T-helper 17 cell (primary cell): ENCODE measurements around the gene GFRA1. TPM values are rescaled to one million over a fixed set of nuclear protein-coding genes. Genes with fewer than 3 reads are reported as not detected.

ENCODE experiments used
- ATAC-seq: fragments of 150-1000 bp; cut with Tn5 transposase; 2 replicates; pipeline ENCODE4 v1.10.0; 2021; ENCODE audit warnings: mild to moderate bottlenecking, moderate library complexity
- DNase-seq, 3 donors: peaks; one replicate each; pipeline versions ENCODE4 v3.0.0 to v3.0.0-alpha.2; 2020 to 2021
- H3K9me3 ChIP-seq: one replicate; pipeline ENCODE4 v1.7.0; 2013; ENCODE audit warnings: low read length, mild to moderate bottlenecking; ENCODE audit not compliant: control insufficient read depth, poor library complexity, severe bottlenecking
- H3K27ac Mint-ChIP-seq: one replicate; pipeline ENCODE4 v1.8.0; 2022; ENCODE audit warnings: mild to moderate bottlenecking, moderate library complexity, mixed read lengths
- H3K27me3 Mint-ChIP-seq: one replicate; pipeline ENCODE4 v1.8.0; 2022; ENCODE audit warnings: mixed read lengths
- H3K36me3 Mint-ChIP-seq: one replicate; pipeline ENCODE4 v1.8.0; 2022; ENCODE audit warnings: low read depth, mixed read lengths
- H3K4me1 Mint-ChIP-seq: one replicate; pipeline ENCODE4 v1.8.0; 2022; ENCODE audit warnings: mild to moderate bottlenecking, mixed read lengths
- H3K4me3 Mint-ChIP-seq: one replicate; pipeline ENCODE4 v1.8.0; 2022; ENCODE audit warnings: mild to moderate bottlenecking, moderate library complexity, mixed read lengths
- total RNA-seq, 4 donors: library from RNA in 2 of 4; stranded (reverse) in 2 of 4; gene quantifications; one replicate each; pipeline ENCODE4 v1.2.3 and lab custom pipeline; 2022 to 2026

The GFRA1 gene
- total RNA-seq, 2 donors from 2014 or later, result not detected

- no peaks in the 10 kb centered on the region for H3K9me3 ChIP-seq
- no peaks in the 10 kb centered on the region for H3K4me1 Mint-ChIP-seq
- no peaks in the 10 kb centered on the region for H3K27me3 Mint-ChIP-seq
- ATAC-seq, result no peak
- no peak overlapping the region for H3K27ac Mint-ChIP-seq
- no peaks in the 10 kb centered on the region for H3K36me3 Mint-ChIP-seq
- H3K4me3 Mint-ChIP-seq, result no peak overlapping the region
- DNase-seq, result no peak
These were observed 15.0 kb upstream of the GFRA1 start for GRCh38 chr10:116287906-116288501.

DNA sequence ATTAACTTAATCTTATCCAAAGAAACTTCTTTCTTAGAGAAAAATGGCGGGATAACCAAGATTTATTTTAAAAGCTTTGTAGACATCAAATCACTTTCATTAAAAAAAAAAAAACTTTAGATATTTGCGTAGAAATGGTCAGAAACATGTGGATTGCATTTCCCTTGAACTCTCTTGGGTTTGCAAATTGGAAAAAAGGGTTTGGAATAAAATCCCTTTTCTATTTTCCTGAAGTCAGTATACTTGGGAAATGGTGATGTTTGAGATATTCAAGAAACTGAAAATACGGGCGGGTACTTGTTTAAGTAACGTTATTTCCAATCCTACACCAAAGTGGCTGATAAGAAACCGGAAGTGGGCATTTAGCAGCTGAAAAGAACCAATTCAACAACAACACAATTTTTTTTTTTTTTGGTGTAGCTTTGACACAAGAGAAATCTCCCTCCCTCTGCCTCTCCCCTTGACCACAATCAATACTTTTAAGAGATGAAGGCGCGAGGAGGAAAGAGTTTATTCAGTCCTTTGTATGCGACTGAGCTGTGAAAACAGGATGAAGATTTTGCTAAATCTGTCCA, 13.7 kb upstream of the GFRA1 start:
- H3K27me3 Mint-ChIP-seq, result no peaks in the 10 kb centered on the region
- no peaks in the 10 kb centered on the region for H3K36me3 Mint-ChIP-seq
- H3K9me3 ChIP-seq, result no peaks in the 10 kb centered on the region
- no peak for ATAC-seq
- no peak for DNase-seq
- H3K4me1 Mint-ChIP-seq, result no peaks in the 10 kb centered on the region
- H3K27ac Mint-ChIP-seq, result no peak overlapping the region
- H3K4me3 Mint-ChIP-seq, result no peak overlapping the region

- no peaks in the 10 kb centered on the region for H3K9me3 ChIP-seq
- Mint-ChIP-seq H3K4me3 (no peak overlapping the region), H3K4me1 (no peaks in the 10 kb centered on the region), H3K27me3 (peaks cover 14% of the 10 kb centered on the region), H3K36me3 (no peaks in the 10 kb centered on the region), H3K27ac (no peak overlapping the region)
- DNase-seq, result no peak
- ATAC-seq, result no peak
These were observed 8.8 kb upstream of the GFRA1 start for GRCh38 chr10:116281775-116282174.

DNA sequence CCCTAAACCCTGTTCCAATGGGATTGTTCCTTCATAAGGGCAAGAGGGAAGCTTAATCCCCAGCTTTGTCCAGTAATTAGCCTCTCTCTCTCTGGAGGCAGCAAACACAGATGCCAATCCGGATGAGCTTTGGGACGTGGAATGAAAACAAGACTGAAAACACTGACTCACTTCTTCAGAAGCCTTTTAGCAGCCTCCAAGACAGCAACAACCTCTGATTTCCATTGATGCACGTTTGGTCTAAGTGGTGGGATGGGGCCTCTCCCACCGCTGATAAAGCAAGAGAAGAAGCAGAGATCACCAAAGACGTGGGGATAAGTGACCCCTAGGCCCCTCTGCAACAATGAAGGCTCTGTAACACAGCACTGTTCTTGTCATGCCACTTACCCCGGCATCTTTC, 5.8 kb upstream of the GFRA1 start:
- peaks cover 2% of the 10 kb centered on the region for H3K36me3 Mint-ChIP-seq
- no peak overlapping the region for H3K4me3 Mint-ChIP-seq
- peaks cover under 1% of the 10 kb centered on the region for H3K4me1 Mint-ChIP-seq
- no peak for DNase-seq
- H3K9me3 ChIP-seq, result no peaks in the 10 kb centered on the region
- peaks cover 34% of the 10 kb centered on the region for H3K27me3 Mint-ChIP-seq
- no peak overlapping the region for H3K27ac Mint-ChIP-seq
- no peak for ATAC-seq

DNA sequence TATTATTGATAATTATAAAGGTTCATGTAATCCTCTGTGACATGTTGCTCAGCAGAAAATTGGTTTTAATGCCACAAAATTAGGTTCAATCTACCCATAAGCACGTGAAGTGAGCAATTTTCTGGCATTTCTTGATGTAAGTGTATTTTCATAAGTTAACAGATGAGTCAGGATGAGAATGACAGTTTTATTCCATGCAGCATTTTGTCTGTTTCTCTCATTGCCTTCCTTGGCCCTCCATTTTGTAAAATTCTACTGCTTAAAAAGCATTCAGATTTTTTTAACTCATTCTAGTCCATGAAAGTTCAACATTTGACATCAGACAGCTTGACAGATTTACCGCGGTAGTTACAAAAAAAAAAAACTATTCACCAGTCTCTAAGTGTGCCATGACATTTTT, 4.0 kb upstream of the GFRA1 start:
- peaks cover 43% of the 10 kb centered on the region for H3K27me3 Mint-ChIP-seq
- ATAC-seq (no peak), DNase-seq (no peak)
- peaks cover 5% of the 10 kb centered on the region for H3K36me3 Mint-ChIP-seq
- H3K27ac Mint-ChIP-seq, result no peak overlapping the region
- peaks cover 4% of the 10 kb centered on the region for H3K4me1 Mint-ChIP-seq
- no peaks in the 10 kb centered on the region for H3K9me3 ChIP-seq
- H3K4me3 Mint-ChIP-seq, result no peak overlapping the region

DNA sequence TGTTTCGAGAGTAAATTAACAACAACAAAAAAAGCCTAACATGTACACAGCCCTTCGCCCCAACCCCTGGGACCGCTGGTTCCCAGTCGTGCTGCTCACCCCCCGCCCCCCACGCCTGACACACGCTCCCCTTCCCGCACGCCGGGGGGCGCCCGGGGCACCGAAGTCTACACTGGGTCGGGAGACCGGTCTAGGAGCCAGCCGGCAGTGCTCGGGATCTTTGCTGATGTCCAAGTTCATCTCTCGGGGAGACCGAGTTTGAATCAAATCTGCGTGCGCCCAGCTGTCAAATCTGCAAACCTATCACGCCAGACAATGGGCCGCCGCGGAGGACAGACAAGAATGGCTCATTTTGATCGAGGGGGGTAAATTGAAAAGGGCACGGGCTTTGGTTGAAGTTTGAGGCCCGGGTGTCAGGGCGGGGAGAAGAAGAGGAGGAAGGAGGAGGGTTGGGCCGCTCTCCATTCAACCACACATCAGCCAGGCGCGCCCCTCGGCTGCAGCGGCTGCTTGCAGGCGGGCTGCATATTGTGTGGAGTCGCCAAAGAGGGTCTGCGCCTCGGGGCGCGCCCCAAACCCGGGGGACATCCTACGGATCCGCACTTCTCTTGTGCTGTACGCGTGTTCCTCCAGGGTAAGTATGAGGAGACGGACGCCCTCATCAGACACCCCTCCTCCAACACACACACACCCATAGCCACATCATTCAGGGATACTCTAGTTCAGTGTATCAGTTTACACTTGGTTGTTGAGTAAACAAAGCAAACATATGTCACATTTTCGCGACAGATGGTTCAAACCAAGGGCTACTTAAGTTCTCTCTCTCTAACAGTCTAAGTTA, 1.3 kb upstream of the GFRA1 start:
- H3K4me3 Mint-ChIP-seq, result peak overlapping the region; percentile 85
- no peaks in the 10 kb centered on the region for H3K9me3 ChIP-seq
- ATAC-seq (no peak), DNase-seq (no peak)
- H3K4me1 Mint-ChIP-seq, result peaks cover 4% of the 10 kb centered on the region
- peaks cover 5% of the 10 kb centered on the region for H3K36me3 Mint-ChIP-seq
- H3K27me3 Mint-ChIP-seq, result peaks cover 61% of the 10 kb centered on the region
- H3K27ac Mint-ChIP-seq, result no peak overlapping the region

DNA sequence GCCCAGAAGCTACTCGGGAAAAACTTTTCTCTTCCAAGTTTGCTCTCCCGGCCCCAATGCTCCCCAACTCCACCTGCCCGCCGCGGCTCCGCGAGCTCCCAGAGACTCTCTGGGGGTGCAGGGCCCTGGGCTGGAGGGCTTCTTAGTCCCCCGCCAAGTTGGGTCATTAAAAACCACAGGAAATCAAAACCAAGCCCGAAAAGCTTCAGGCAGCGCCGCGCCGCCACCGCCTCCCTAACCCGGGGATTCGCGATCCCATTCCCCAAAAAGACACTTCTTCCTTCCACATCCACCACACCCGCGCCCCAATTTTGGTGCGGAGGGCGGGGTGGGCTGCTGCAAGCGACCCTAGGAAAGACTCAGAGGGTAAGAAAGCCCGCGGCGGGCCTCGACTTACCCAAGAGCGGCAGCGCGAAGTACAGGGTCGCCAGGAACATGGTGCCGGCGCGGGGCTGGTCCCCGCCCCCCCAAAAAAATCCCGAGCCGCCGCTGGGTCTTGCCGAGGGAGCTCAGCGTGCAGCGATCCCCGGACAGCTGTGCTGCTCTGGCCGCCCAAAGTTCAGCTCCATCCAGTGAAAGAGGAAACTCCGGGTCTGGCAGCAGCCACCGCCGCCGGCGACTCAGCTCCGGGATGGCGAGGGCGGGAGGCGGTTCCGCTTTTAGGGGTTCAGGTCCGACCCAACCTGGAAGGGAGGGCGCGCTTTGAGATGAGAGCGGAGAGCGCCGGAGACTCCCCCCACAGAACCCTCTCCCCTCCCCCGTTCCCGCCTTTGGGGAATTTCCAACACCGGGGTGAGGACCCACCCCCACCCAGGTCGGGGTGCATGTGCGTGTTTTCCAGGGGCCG, 1.2 kb downstream of the GFRA1 start:
- H3K36me3 Mint-ChIP-seq, result peaks cover 5% of the 10 kb centered on the region

GRCh38 chr10:116270771-116271592, 2.0 kb downstream of the GFRA1 start:
- no peak overlapping the region for H3K4me3 Mint-ChIP-seq
- H3K27me3 Mint-ChIP-seq, result peaks cover 56% of the 10 kb centered on the region
- no peaks in the 10 kb centered on the region for H3K9me3 ChIP-seq
- peaks cover 4% of the 10 kb centered on the region for H3K4me1 Mint-ChIP-seq
- DNase-seq (no peak), ATAC-seq (no peak)
- H3K36me3 Mint-ChIP-seq, result peaks cover 5% of the 10 kb centered on the region
- no peak overlapping the region for H3K27ac Mint-ChIP-seq

More for the DNA sequence above, 1.2 kb downstream of the GFRA1 start:
- Mint-ChIP-seq H3K4me3 (no peak overlapping the region), H3K4me1 (peaks cover 4% of the 10 kb centered on the region), H3K27ac (no peak overlapping the region), H3K27me3 (peaks cover 59% of the 10 kb centered on the region)
- no peak for DNase-seq
- no peaks in the 10 kb centered on the region for H3K9me3 ChIP-seq
- ATAC-seq, result no peak

DNA sequence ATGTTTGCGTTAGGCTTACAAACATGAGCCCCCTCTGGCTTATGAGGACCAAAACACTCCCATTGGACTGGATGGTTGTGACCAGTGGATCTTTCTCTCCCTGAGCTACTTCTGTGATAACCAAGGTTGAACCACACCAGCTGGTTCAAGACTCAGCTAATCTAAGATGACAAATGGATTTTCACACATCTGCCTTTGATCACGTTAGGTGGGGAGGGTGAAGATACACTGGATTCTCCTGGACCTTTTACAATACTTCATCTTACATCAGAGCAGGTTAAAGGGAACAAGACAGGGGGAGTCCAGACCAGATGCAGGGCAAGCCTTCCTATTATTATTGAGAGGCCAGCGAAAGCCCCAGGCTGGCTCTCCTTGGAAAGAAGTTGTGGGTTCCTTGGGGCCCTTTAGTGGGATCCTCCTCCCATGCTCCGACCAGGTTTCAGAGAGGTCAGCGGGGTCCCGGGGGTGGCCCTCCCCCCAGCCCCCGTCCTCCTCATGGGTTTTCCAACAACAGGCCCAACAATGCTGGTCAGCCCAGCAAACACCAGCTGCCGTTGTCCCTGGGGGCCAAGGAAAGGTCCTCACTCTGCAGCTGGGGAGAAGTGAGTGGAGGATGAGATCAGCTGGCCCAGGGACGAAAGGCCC, 2.8 kb downstream of the GFRA1 start:
- H3K9me3 ChIP-seq, result no peaks in the 10 kb centered on the region
- ATAC-seq, result no peak
- no peak overlapping the region for H3K4me3 Mint-ChIP-seq
- H3K27me3 Mint-ChIP-seq, result peaks cover 52% of the 10 kb centered on the region
- H3K27ac Mint-ChIP-seq, result no peak overlapping the region
- no peak for DNase-seq
- H3K36me3 Mint-ChIP-seq, result peaks cover 5% of the 10 kb centered on the region
- H3K4me1 Mint-ChIP-seq, result peaks cover 4% of the 10 kb centered on the region

- ATAC-seq (no peak), DNase-seq (no peak)
- Mint-ChIP-seq H3K36me3 (peaks cover 4% of the 10 kb centered on the region), H3K27me3 (peaks cover 46% of the 10 kb centered on the region), H3K4me1 (peaks cover 4% of the 10 kb centered on the region), H3K4me3 (no peak overlapping the region), H3K27ac (no peak overlapping the region)
- H3K9me3 ChIP-seq, result no peaks in the 10 kb centered on the region
These were observed 3.4 kb downstream of the GFRA1 start for GRCh38 chr10:116269619-116270018.

- ATAC-seq, result no peak
- DNase-seq, result no peak
- Mint-ChIP-seq H3K4me3 (no peak overlapping the region), H3K27ac (no peak overlapping the region), H3K36me3 (peaks cover 3% of the 10 kb centered on the region), H3K4me1 (peaks cover 4% of the 10 kb centered on the region), H3K27me3 (peaks cover 40% of the 10 kb centered on the region)
- no peaks in the 10 kb centered on the region for H3K9me3 ChIP-seq
These were observed 4.0 kb downstream of the GFRA1 start for GRCh38 chr10:116268976-116269375.

DNA sequence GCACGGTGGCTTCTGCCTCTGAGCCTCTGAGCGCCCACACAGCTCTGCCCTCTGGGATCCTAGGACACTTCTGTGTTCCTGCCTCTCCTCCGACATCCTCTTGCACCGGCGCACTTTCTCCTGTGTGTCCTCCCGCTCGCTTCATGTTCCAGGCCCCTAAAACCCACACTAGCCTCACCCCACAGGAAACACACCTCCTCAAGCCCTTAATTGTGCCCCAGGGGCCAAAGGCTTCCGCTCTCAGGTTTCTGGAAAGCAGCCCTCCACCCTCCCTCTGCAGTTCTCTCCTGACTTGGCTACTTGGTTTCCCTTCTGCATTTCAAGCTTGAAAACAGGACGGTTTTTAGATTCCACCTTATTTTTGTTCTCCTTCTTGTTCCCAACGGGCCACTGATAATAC, 7.3 kb downstream of the GFRA1 start:
- no peak for ATAC-seq
- DNase-seq, result no peak
- Mint-ChIP-seq H3K36me3 (no peaks in the 10 kb centered on the region), H3K4me1 (no peaks in the 10 kb centered on the region), H3K4me3 (no peak overlapping the region), H3K27ac (no peak overlapping the region), H3K27me3 (peaks cover 23% of the 10 kb centered on the region)
- H3K9me3 ChIP-seq, result no peaks in the 10 kb centered on the region
